NK-92 (cell line): ENCODE results near the gene RGL4.

Experiments
- DNase-seq: peaks from one replicate; lab custom pipeline; 2025; ENCODE audit not compliant: unreplicated experiment; lab: John Stamatoyannopoulos, UW

The RGL4 gene

GRCh38 chr22:23678133-23678532 lies 12.7 kb upstream of the RGL4 start:
- DNase-seq = no peak

- no peak for DNase-seq
These were observed 9.6 kb upstream of the RGL4 start for GRCh38 chr22:23681026-23681809.

GRCh38 chr22:23682077-23682476 lies 8.7 kb upstream of the RGL4 start:
- DNase-seq = no peak

- DNase-seq = no peak
These were observed 7.9 kb upstream of the RGL4 start for GRCh38 chr22:23682827-23683355.

- DNase-seq = no peak
These were observed 7.3 kb upstream of the RGL4 start for GRCh38 chr22:23683545-23683944.

- DNase-seq = no peak
These were observed 6.8 kb upstream of the RGL4 start for GRCh38 chr22:23684026-23684425.

GRCh38 chr22:23684561-23685031 lies 6.2 kb upstream of the RGL4 start:
- no peak for DNase-seq

- no peak for DNase-seq
These were observed 5.5 kb upstream of the RGL4 start for GRCh38 chr22:23685205-23685784.

GRCh38 chr22:23686416-23687024 lies 4.3 kb upstream of the RGL4 start:
- DNase-seq = no peak

GRCh38 chr22:23688121-23688520 lies 2.7 kb upstream of the RGL4 start:
- no peak for DNase-seq

- DNase-seq = no peak
These were observed 2.2 kb upstream of the RGL4 start for GRCh38 chr22:23688571-23688970.

- no peak for DNase-seq
These were observed 1.4 kb upstream of the RGL4 start for GRCh38 chr22:23689414-23689813.

GRCh38 chr22:23691748-23692423 lies 1.1 kb downstream of the RGL4 start:
- DNase-seq = no peak

GRCh38 chr22:23692598-23693291 lies 1.9 kb downstream of the RGL4 start:
- no peak for DNase-seq

- no peak for DNase-seq
These were observed 3.3 kb downstream of the RGL4 start for GRCh38 chr22:23693979-23694680.

- no peak for DNase-seq
These were observed 4.3 kb downstream of the RGL4 start for GRCh38 chr22:23695141-23695540.

- no peak for DNase-seq
These were observed 4.9 kb downstream of the RGL4 start for GRCh38 chr22:23695571-23696325.

GRCh38 chr22:23696326-23696851 lies 5.6 kb downstream of the RGL4 start:
- no peak for DNase-seq
